Transverse colon (tissue), 4 donors: ENCODE results near the gene CLEC2B.

ENCODE experiments used
- EP300 ChIP-seq: sonication (generic); formaldehyde crosslinking; IDR thresholded peaks from one replicate; pipeline ENCODE4 v1.6.1; 2017; ENCODE audit warnings: antibody characterized with exemption, low read depth
- POLR2A ChIP-seq: fragments of 450-650 bp; IDR thresholded peaks from one replicate; pipeline ENCODE4 v1.6.1; 2016; ENCODE audit warnings: antibody characterized with exemption, mild to moderate bottlenecking, moderate library complexity
- POLR2AphosphoS5 ChIP-seq, 3 donors: sonication (generic); formaldehyde crosslinking; IDR thresholded peaks; one replicate each; pipeline ENCODE4 v1.6.1; 2016; ENCODE audit warnings: antibody characterized with exemption in 3 of 3
- TF ChIP-seq, protein P1 (sequence below), 5 experiments: fragments of 200-600 bp in 3 of 5; fragments of 450-650 bp in 2 of 5; sonication (generic) in 3 of 5; IDR thresholded peaks; 1 replicate in 2 of 5; 2 replicates in 3 of 5; pipeline ENCODE4 v1.5.1; 2016 to 2017; ENCODE audit warnings: antibody characterized with exemption in 5 of 5, inconsistent platforms in 3 of 5, mild to moderate bottlenecking in 2 of 5, moderate library complexity in 1 of 5

- no peak for TF ChIP-seq POLR2A
- TF ChIP-seq, protein P1, sequence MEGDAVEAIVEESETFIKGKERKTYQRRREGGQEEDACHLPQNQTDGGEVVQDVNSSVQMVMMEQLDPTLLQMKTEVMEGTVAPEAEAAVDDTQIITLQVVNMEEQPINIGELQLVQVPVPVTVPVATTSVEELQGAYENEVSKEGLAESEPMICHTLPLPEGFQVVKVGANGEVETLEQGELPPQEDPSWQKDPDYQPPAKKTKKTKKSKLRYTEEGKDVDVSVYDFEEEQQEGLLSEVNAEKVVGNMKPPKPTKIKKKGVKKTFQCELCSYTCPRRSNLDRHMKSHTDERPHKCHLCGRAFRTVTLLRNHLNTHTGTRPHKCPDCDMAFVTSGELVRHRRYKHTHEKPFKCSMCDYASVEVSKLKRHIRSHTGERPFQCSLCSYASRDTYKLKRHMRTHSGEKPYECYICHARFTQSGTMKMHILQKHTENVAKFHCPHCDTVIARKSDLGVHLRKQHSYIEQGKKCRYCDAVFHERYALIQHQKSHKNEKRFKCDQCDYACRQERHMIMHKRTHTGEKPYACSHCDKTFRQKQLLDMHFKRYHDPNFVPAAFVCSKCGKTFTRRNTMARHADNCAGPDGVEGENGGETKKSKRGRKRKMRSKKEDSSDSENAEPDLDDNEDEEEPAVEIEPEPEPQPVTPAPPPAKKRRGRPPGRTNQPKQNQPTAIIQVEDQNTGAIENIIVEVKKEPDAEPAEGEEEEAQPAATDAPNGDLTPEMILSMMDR (IDR thresholded peaks at IDR 0.05) = no peak
- no peak for TF ChIP-seq POLR2AphosphoS5 (IDR thresholded peaks at IDR 0.05)
- TF ChIP-seq EP300 = no peak
Measured at GRCh38 chr12:9827209-9827888, 41.8 kb downstream of the CLEC2B start, which contains the start of gene KLRF1.
